AG04450 (cell line): ENCODE results near the gene SPAM1. TPM values are rescaled to one million over a fixed set of nuclear protein-coding genes. Genes with fewer than 3 reads are reported as not detected.
"Not testable (repeated sequence)": the region's sequence is repeated elsewhere in the genome, so short reads cannot be mapped to it uniquely, and the experiment has no call there.

Experiments
- CTCF ChIA-PET: fragments of 300-600, 350-600 bp; formaldehyde crosslinking; extraction: SDS; loops from one replicate; lab custom pipeline; 2022; ENCODE audit warnings: antibody characterized with exemption, inconsistent platforms; lab: Charles Lee
- POLR2A ChIA-PET: fragments of 350-600 bp; formaldehyde crosslinking; extraction: SDS; loops from one replicate; lab custom pipeline; 2021; ENCODE audit warnings: antibody characterized with exemption, inconsistent platforms; lab: Yijun Ruan, JAX
- DNase-seq: peaks from one replicate; pipeline ENCODE4 v3.0.0-alpha.2; 2011; ENCODE audit warnings: low read depth, low spot score
- H3K27ac ChIP-seq: one replicate; pipeline ENCODE4 v1.5.1; 2012; ENCODE audit warnings: low read depth, low read length, control low read depth
- H3K27me3 ChIP-seq: one replicate; pipeline ENCODE4 v1.6.0; 2012; ENCODE audit warnings: low read length; ENCODE audit not compliant: control insufficient read depth, insufficient read depth
- H3K4me3 ChIP-seq: 2 replicates; pipeline ENCODE4 v1.5.1; 2011; ENCODE audit warnings: mild to moderate bottlenecking, low read depth, low read length, control low read depth
- H3K9me3 ChIP-seq: 2 replicates; pipeline ENCODE4 v1.5.1; 2012; ENCODE audit warnings: low read length; ENCODE audit not compliant: control insufficient read depth, insufficient read depth
- polyA plus RNA-seq: library from polyadenylated mRNA; depleted of rRNA; stranded (reverse); fragments of >200 nt; gene quantifications from 2 replicates; pipeline ENCODE4 v1.2.3, GENCODE V29; 2011
- TF ChIP-seq, protein P1 (sequence below): IDR thresholded peaks from 2 replicates; pipeline ENCODE4 v1.5.1; 2011; ENCODE audit warnings: low read depth, low read length, control low read depth, inconsistent platforms

SPAM1 gene
- polyA plus RNA-seq, 1 experiment = not detected

DNA sequence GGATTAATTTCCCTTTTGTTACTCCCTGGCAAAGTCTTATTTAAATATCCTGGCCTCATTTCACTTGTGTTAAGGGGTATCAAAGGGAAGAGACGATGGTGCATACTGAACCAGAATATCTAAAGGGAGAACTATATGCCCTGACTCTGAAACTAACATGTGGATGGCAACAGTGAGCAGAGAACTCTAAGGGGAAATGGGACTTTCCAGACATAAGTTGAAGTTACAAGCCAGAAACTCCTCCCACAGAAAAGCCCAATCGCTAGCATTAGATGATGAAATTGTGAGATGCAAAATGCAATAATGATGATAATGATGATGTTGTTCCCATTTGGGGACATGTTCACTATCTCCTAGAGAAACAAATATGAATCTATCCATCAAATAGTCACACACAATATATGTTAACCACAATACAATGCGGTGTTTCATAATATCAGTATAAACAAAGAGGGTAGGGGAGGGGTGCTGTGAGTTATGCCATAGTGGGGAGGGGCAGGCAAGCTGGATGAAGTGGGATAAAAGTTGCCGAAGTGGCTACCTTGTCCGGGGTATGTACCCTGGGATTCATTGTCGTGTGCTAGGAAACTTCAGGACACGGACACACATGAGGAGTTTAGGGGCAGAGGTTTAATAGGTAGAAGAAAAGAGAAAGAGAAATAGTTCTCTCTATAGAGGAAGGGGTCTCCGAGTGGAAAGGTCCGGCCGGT is 70.7 kb downstream of the SPAM1 start:
- TF ChIP-seq, protein P1, sequence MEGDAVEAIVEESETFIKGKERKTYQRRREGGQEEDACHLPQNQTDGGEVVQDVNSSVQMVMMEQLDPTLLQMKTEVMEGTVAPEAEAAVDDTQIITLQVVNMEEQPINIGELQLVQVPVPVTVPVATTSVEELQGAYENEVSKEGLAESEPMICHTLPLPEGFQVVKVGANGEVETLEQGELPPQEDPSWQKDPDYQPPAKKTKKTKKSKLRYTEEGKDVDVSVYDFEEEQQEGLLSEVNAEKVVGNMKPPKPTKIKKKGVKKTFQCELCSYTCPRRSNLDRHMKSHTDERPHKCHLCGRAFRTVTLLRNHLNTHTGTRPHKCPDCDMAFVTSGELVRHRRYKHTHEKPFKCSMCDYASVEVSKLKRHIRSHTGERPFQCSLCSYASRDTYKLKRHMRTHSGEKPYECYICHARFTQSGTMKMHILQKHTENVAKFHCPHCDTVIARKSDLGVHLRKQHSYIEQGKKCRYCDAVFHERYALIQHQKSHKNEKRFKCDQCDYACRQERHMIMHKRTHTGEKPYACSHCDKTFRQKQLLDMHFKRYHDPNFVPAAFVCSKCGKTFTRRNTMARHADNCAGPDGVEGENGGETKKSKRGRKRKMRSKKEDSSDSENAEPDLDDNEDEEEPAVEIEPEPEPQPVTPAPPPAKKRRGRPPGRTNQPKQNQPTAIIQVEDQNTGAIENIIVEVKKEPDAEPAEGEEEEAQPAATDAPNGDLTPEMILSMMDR = no peak
- ChIA-PET POLR2A (no interaction called here), CTCF (no interaction called here)
- H3K27me3 ChIP-seq = no peaks in the 10 kb centered on the region
- H3K9me3 ChIP-seq = no peaks in the 10 kb centered on the region
- H3K4me3 ChIP-seq = no peak overlapping the region
- H3K27ac ChIP-seq = no peak overlapping the region
- DNase-seq = no peak

DNA sequence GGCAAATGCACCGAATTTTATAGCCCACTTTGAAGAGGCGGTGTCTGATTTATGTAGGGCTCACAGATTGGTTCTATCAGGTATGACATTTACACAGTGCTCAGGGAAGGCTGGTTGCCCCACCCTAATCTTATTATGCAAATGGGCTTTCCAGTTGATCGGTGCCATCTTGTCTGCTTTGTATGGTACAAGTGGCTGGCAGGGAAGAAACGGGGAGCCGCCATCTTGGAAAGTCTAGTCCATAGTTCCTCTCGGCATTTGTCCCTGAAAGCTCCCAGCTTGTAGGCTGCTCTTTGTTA is 71.2 kb downstream of the SPAM1 start:
- Histone ChIP-seq H3K27ac (no peak overlapping the region), H3K9me3 (no peaks in the 10 kb centered on the region), H3K4me3 (no peak overlapping the region), H3K27me3 (no peaks in the 10 kb centered on the region)
- POLR2A ChIA-PET = no interaction called here
- TF ChIP-seq, protein P1 = no peak
- DNase-seq = no peak
- CTCF ChIA-PET = no interaction called here

DNA sequence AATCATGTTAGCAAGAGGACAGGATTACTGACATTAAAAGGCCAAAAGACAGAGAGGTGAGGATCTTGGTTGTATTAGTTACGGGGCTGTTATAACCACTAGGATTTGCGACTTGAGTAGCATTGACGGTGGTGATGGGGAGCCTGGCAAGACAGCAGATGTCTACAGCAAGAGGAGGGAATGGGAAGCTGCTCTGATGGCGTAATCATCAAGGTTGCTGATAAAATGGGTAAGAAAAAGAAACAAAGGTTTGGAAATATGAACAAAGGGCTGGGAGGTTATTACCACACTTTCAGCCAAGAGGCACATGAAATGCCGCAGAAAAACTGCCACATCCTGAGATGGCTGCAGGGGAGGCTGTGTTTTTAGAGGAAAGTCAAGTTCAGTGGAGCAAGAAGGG is 73.9 kb downstream of the SPAM1 start:
- Histone ChIP-seq H3K27ac (no peak overlapping the region), H3K9me3 (no peaks in the 10 kb centered on the region), H3K27me3 (no peaks in the 10 kb centered on the region), H3K4me3 (no peak overlapping the region)
- TF ChIP-seq, protein P1 = no peak
- DNase-seq = no peak
- CTCF ChIA-PET = no interaction called here
- POLR2A ChIA-PET = no interaction called here

DNA sequence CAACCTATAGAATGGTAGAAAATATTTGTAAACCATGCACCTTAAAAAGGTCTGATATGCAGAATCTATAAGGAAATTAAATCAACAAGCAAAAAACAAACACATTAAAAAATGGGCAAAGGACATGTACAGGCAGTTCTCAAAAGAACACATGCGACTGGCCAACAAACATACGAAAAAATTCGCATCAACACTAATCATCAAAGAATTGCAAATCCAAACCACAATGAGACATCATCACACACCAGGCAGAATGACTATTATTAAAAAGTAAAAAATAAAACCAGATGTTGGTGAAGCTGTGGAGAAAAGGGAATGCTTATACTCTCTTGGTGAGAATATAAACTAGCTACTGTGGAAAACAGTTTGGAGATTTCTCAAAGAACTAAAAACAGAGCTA is 74.7 kb downstream of the SPAM1 start:
- CTCF ChIA-PET = interaction anchor here (0.5 kb wide), 1 partner anchor 86 kb away, joined by 3 read pairs; no protein-coding TSS in a partner anchor
- DNase-seq = no peak

DNA sequence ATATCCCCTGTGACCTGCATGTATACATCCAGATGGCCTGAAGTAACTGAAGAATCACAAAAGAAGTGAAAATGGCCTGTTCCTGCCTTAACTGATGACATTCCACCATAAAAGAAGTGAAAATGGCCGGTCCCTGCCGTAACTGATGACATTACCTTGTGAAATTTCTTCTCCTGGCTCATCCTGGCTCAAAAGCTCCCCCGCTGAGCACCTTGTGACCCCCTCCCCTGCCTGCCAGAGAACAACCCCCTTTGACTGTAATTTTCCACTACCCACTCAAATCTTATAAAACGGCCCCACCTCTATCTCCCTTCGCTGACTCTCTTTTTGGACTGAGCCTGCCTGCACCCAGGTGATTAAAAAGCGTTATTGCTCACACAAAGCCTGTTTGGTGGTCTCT is 83.3 kb downstream of the SPAM1 start:
- CTCF ChIA-PET, H3K4me3 ChIP-seq, DNase-seq, POLR2A ChIA-PET, H3K27me3 ChIP-seq, H3K27ac ChIP-seq, H3K9me3 ChIP-seq: not testable (repeated sequence)

More for the DNA sequence above, 74.7 kb downstream of the SPAM1 start:
- POLR2A ChIA-PET = no interaction called here
- no peaks in the 10 kb centered on the region for H3K9me3 ChIP-seq
- H3K27me3 ChIP-seq = no peaks in the 10 kb centered on the region
- no peak overlapping the region for H3K4me3 ChIP-seq
- no peak overlapping the region for H3K27ac ChIP-seq
- TF ChIP-seq, protein P1 = no peak

DNA sequence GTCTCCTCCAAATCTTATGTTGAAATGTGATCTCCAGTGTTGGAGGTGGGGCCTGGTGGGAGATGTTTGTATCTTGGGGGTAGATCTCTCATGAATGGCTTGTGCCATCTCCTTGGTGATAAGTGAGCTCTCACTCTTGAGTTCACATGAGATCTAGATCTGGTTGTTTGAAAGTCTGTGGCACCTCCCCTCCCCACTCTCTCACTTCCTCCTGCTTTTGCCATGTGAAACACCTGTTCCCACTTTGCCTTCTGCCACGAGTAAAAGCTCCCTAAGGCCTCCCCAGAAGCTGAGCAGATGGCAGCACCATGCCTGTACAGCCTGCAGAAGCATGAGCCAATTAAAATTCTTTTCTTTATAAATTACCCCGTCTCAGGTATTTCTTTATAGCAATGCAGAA is 84.3 kb downstream of the SPAM1 start:
- TF ChIP-seq, protein P1 = no peak
- CTCF ChIA-PET = no interaction called here
- POLR2A ChIA-PET = no interaction called here
- DNase-seq = no peak
- Histone ChIP-seq H3K27me3 (no peaks in the 10 kb centered on the region), H3K9me3 (no peaks in the 10 kb centered on the region), H3K27ac (no peak overlapping the region), H3K4me3 (no peak overlapping the region)
